T-helper 17 cell (primary cell): Measurements from ENCODE around the gene ACADSB. TPM values are rescaled to one million over a fixed set of nuclear protein-coding genes. Genes with fewer than 3 reads are reported as not detected.

ENCODE experiments used
- ATAC-seq: fragments of 150-1000 bp; cut with Tn5 transposase; 2 replicates; pipeline ENCODE4 v1.10.0; 2021; ENCODE audit warnings: mild to moderate bottlenecking, moderate library complexity
- DNase-seq, 3 donors: peaks; one replicate each; pipeline versions ENCODE4 v3.0.0 to v3.0.0-alpha.2; 2020 to 2021
- H3K9me3 ChIP-seq: one replicate; pipeline ENCODE4 v1.7.0; 2013; ENCODE audit warnings: low read length, mild to moderate bottlenecking; ENCODE audit not compliant: control insufficient read depth, poor library complexity, severe bottlenecking
- H3K27ac Mint-ChIP-seq: one replicate; pipeline ENCODE4 v1.8.0; 2022; ENCODE audit warnings: mild to moderate bottlenecking, moderate library complexity, mixed read lengths
- H3K27me3 Mint-ChIP-seq: one replicate; pipeline ENCODE4 v1.8.0; 2022; ENCODE audit warnings: mixed read lengths
- H3K36me3 Mint-ChIP-seq: one replicate; pipeline ENCODE4 v1.8.0; 2022; ENCODE audit warnings: low read depth, mixed read lengths
- H3K4me1 Mint-ChIP-seq: one replicate; pipeline ENCODE4 v1.8.0; 2022; ENCODE audit warnings: mild to moderate bottlenecking, mixed read lengths
- H3K4me3 Mint-ChIP-seq: one replicate; pipeline ENCODE4 v1.8.0; 2022; ENCODE audit warnings: mild to moderate bottlenecking, moderate library complexity, mixed read lengths
- total RNA-seq, 4 donors: library from RNA in 2 of 4; stranded (reverse) in 2 of 4; gene quantifications; one replicate each; pipeline ENCODE4 v1.2.3 and lab custom pipeline; 2022 to 2026

The ACADSB gene
- total RNA-seq, 2 donors from 2014 or later = 19.8 to 24.0 TPM

GRCh38 chr10:123073187-123073586 lies 64.4 kb downstream of the ACADSB start:
- no peak overlapping the region for H3K4me3 Mint-ChIP-seq
- H3K9me3 ChIP-seq = no peaks in the 10 kb centered on the region
- DNase-seq (no peak), ATAC-seq (no peak)
- H3K27ac Mint-ChIP-seq = no peak overlapping the region
- no peaks in the 10 kb centered on the region for H3K4me1 Mint-ChIP-seq
- H3K27me3 Mint-ChIP-seq = peaks cover 47% of the 10 kb centered on the region
- H3K36me3 Mint-ChIP-seq = no peaks in the 10 kb centered on the region

DNA sequence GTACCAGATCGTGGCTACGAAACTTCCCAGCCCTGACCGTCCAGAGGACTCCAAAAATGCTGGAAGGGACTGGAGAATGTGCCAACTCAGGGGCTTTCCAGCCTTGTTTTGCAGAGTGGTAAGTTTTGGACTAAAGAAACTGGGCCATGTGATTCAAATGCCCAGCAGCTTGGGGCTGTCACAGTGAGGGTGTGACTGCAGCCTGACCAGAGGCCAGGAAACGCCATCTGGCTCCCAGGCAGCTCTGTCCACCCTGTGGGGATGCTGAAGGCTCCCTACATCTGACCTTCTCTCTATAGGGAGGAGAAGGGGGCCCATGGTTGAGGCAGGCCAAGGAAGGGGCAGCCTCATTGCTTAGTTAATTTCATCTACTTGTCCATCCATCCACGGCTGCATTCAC lies 65.4 kb downstream of the ACADSB start:
- H3K27ac Mint-ChIP-seq = no peak overlapping the region
- H3K36me3 Mint-ChIP-seq = no peaks in the 10 kb centered on the region
- ATAC-seq (no peak), DNase-seq (no peak)
- no peaks in the 10 kb centered on the region for H3K9me3 ChIP-seq
- no peak overlapping the region for H3K4me3 Mint-ChIP-seq
- H3K4me1 Mint-ChIP-seq = no peaks in the 10 kb centered on the region
- peaks cover 43% of the 10 kb centered on the region for H3K27me3 Mint-ChIP-seq

- Mint-ChIP-seq H3K4me3 (no peak overlapping the region), H3K27ac (no peak overlapping the region), H3K4me1 (no peaks in the 10 kb centered on the region), H3K27me3 (peaks cover 25% of the 10 kb centered on the region), H3K36me3 (no peaks in the 10 kb centered on the region)
- DNase-seq = no peak
- no peak for ATAC-seq
- H3K9me3 ChIP-seq = no peaks in the 10 kb centered on the region
Measured at GRCh38 chr10:123081896-123082295, 73.1 kb downstream of the ACADSB start.

- no peaks in the 10 kb centered on the region for H3K36me3 Mint-ChIP-seq
- H3K4me1 Mint-ChIP-seq = no peaks in the 10 kb centered on the region
- ATAC-seq = no peak
- no peak for DNase-seq
- no peak overlapping the region for H3K4me3 Mint-ChIP-seq
- H3K9me3 ChIP-seq = no peaks in the 10 kb centered on the region
- H3K27ac Mint-ChIP-seq = no peak overlapping the region
- peaks cover 15% of the 10 kb centered on the region for H3K27me3 Mint-ChIP-seq
Measured at GRCh38 chr10:123083811-123084210, 75.0 kb downstream of the ACADSB start.

GRCh38 chr10:123086281-123086680 lies 77.5 kb downstream of the ACADSB start:
- H3K36me3 Mint-ChIP-seq = no peaks in the 10 kb centered on the region
- ATAC-seq = no peak
- no peak overlapping the region for H3K4me3 Mint-ChIP-seq
- peaks cover 4% of the 10 kb centered on the region for H3K27me3 Mint-ChIP-seq
- H3K27ac Mint-ChIP-seq = no peak overlapping the region
- no peaks in the 10 kb centered on the region for H3K9me3 ChIP-seq
- no peak for DNase-seq
- H3K4me1 Mint-ChIP-seq = peaks cover 2% of the 10 kb centered on the region

- DNase-seq (no peak), ATAC-seq (no peak)
- no peaks in the 10 kb centered on the region for H3K9me3 ChIP-seq
- H3K27ac Mint-ChIP-seq = no peak overlapping the region
- peaks cover 2% of the 10 kb centered on the region for H3K4me1 Mint-ChIP-seq
- no peaks in the 10 kb centered on the region for H3K36me3 Mint-ChIP-seq
- H3K27me3 Mint-ChIP-seq = peaks cover 9% of the 10 kb centered on the region
- no peak overlapping the region for H3K4me3 Mint-ChIP-seq
Measured at GRCh38 chr10:123087348-123087747, 78.5 kb downstream of the ACADSB start.

DNA sequence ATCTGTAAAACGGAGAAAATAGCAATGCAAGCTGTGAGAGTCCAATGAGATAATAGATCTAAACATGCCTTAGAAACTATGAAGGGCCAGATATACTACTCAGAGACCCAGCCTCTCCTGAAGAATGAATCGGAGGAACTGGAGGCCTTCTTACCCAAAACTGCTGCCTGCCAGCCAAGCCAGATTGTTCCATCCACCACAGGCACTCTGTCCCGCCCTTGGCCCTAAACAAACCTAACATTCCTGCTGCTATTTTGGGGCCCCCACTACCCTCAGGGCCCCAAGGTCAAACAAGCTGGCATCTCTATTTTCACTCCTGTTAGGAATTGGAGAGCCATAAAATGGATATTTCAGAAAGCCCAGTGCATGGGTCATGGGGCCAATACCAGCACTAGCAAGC lies 79.0 kb downstream of the ACADSB start:
- ATAC-seq = no peak
- H3K4me1 Mint-ChIP-seq = peaks cover 2% of the 10 kb centered on the region
- no peak overlapping the region for H3K27ac Mint-ChIP-seq
- DNase-seq = no peak
- peaks cover 14% of the 10 kb centered on the region for H3K27me3 Mint-ChIP-seq
- no peak overlapping the region for H3K4me3 Mint-ChIP-seq
- no peaks in the 10 kb centered on the region for H3K9me3 ChIP-seq
- no peaks in the 10 kb centered on the region for H3K36me3 Mint-ChIP-seq

- Mint-ChIP-seq H3K27me3 (peaks cover 51% of the 10 kb centered on the region), H3K27ac (no peak overlapping the region), H3K4me3 (no peak overlapping the region), H3K36me3 (no peaks in the 10 kb centered on the region), H3K4me1 (peaks cover 2% of the 10 kb centered on the region)
- DNase-seq (no peak), ATAC-seq (no peak)
- no peaks in the 10 kb centered on the region for H3K9me3 ChIP-seq
Measured at GRCh38 chr10:123092635-123093414, 84.0 kb downstream of the ACADSB start.

- no peak overlapping the region for H3K27ac Mint-ChIP-seq
Measured at GRCh38 chr10:123093489-123093888, 84.7 kb downstream of the ACADSB start.

GRCh38 chr10:123096452-123096851 lies 87.6 kb downstream of the ACADSB start:
- no peaks in the 10 kb centered on the region for H3K9me3 ChIP-seq
- Mint-ChIP-seq H3K4me3 (no peak overlapping the region), H3K4me1 (no peaks in the 10 kb centered on the region), H3K36me3 (no peaks in the 10 kb centered on the region), H3K27ac (no peak overlapping the region), H3K27me3 (peaks cover 50% of the 10 kb centered on the region)
- DNase-seq (no peak), ATAC-seq (no peak)

More at GRCh38 chr10:123093489-123093888, 84.7 kb downstream of the ACADSB start:
- no peak for ATAC-seq
- Mint-ChIP-seq H3K36me3 (no peaks in the 10 kb centered on the region), H3K4me1 (peaks cover 2% of the 10 kb centered on the region), H3K4me3 (no peak overlapping the region), H3K27me3 (peaks cover 54% of the 10 kb centered on the region)
- no peaks in the 10 kb centered on the region for H3K9me3 ChIP-seq
- DNase-seq = no peak

GRCh38 chr10:123097039-123097438 lies 88.2 kb downstream of the ACADSB start:
- H3K4me3 Mint-ChIP-seq = no peak overlapping the region

DNA sequence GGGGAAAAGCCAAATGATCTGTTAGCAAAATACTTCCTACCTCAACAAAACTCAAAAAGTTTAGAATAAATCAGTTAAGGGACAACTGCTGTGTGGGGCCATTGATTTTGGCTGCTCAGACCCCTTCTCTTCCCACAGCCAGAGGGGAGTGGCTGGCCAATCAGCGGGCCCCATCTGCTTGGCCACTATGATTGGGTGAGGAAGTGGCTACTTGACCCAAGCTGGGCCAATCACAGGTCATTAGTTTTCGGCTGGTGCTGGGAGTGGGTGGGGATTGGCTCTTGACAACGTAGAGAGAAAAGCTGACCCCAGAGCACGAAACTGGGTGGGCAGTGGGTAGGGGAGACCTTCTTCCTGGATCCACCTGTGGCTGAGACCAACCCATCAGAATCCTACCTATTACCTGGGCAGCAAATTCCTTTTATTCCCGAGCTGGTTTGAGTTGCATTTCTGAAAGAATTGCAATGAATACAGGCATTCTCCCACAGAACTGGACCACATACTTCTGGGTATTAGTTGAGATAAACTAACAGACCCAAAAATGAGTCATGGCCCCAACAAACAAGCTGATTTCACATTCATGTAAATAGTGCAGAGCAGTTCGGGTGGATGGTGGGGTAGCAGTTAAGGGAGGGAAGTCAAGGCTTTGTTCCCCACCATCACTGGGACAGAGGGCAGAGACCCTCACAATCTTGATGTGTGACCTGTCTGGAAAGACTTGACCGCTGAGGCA lies 91.4 kb downstream of the ACADSB start:
- peaks cover 32% of the 10 kb centered on the region for H3K27me3 Mint-ChIP-seq
- H3K9me3 ChIP-seq = no peaks in the 10 kb centered on the region
- H3K4me1 Mint-ChIP-seq = no peaks in the 10 kb centered on the region
- DNase-seq (no peak), ATAC-seq (no peak)
- no peaks in the 10 kb centered on the region for H3K36me3 Mint-ChIP-seq
- no peak overlapping the region for H3K27ac Mint-ChIP-seq
- H3K4me3 Mint-ChIP-seq = no peak overlapping the region

More at GRCh38 chr10:123097039-123097438, 88.2 kb downstream of the ACADSB start:
- Mint-ChIP-seq H3K36me3 (no peaks in the 10 kb centered on the region), H3K27me3 (peaks cover 47% of the 10 kb centered on the region), H3K27ac (no peak overlapping the region), H3K4me1 (no peaks in the 10 kb centered on the region)
- H3K9me3 ChIP-seq = no peaks in the 10 kb centered on the region
- DNase-seq (no peak), ATAC-seq (no peak)

- H3K27ac Mint-ChIP-seq = no peak overlapping the region
- ATAC-seq (no peak), DNase-seq (no peak)
- no peak overlapping the region for H3K4me3 Mint-ChIP-seq
- H3K4me1 Mint-ChIP-seq = no peaks in the 10 kb centered on the region
- peaks cover 40% of the 10 kb centered on the region for H3K27me3 Mint-ChIP-seq
- no peaks in the 10 kb centered on the region for H3K36me3 Mint-ChIP-seq
- no peaks in the 10 kb centered on the region for H3K9me3 ChIP-seq
Measured at GRCh38 chr10:123101872-123102271, 93.1 kb downstream of the ACADSB start.
